Measurements from ENCODE around the gene OCIAD1.

DNA sequence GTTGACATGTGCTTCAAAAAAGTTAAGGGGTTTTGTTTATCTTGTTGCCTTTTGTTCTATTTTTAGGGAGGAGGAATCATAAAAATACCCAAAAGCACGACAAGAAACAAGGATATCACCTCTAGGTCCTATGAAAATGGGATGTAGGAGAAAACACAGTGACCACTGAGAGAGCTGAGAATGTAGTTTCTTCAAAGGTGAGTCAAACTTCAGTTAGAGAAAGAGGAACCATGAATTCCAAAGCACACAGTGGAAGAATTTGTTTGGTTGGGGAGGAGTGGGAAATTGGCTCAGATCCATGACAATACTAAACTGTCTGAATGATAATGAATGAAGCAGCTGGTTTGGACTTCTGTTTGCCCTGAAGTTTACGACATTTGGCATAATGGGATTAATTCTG lies 31.7 kb upstream of the OCIAD1 start:
- TF ChIP-seq POLR2A (IDR thresholded peaks at IDR 0.05; ENCODE audit: low read length) (no peak), GATA1 (IDR thresholded peaks at IDR 0.05; ENCODE audit: low read depth, low read length) (no peak)
